NB4 (cell line): ENCODE data around the gene YAF2.
A peak's percentile ranks its signal among the peaks of the same experiment; 100 is the strongest.

Experiments used
- DNase-seq: peaks from one replicate; pipeline ENCODE4 v3.0.0; 2010; ENCODE audit warnings: low read depth
- H3K4me3 ChIP-seq: one replicate; pipeline ENCODE4 v1.5.1; 2011; ENCODE audit warnings: mild to moderate bottlenecking, low read depth, low read length, moderate library complexity
- CTCF ChIP-seq: IDR thresholded peaks from one replicate; pipeline ENCODE4 v1.5.1; 2012; ENCODE audit warnings: low read depth, low read length
- MAX ChIP-seq: IDR thresholded peaks from 2 replicates; pipeline ENCODE4 v1.6.1; 2011; ENCODE audit warnings: low read depth, low read length
- MYC ChIP-seq: IDR thresholded peaks from 2 replicates; pipeline ENCODE4 v1.6.1; 2011; ENCODE audit warnings: low read depth, low read length
- POLR2A ChIP-seq: IDR thresholded peaks from 2 replicates; pipeline ENCODE4 v1.6.1; 2011; ENCODE audit warnings: mild to moderate bottlenecking; ENCODE audit not compliant: insufficient read length; ENCODE audit errors: extremely low read depth

YAF2 gene

DNA sequence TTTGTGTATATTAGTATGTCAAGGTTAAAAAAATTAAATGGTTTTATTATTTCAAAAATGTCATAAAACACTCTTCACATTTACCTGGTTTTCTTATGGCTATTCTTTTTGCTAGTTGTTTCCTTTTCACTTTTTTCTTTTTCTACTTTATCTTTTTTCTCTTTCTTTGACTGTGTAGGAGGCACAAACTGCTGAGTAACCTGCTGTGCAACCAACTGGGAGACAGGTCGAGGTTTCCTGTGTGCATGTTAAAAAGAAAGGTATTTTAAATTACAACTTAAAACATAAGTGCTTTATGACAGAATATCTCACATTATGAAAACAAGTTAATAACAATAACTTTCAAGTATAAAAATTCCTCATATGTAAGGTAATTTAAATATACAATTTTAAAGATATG lies 76.5 kb downstream of the YAF2 start:
- TF ChIP-seq CTCF (no peak), MAX (no peak), MYC (no peak), POLR2A (no peak)

GRCh38 chr12:42156232-42156631 lies 81.8 kb downstream of the YAF2 start:
- DNase-seq = no peak
- TF ChIP-seq MAX = no peak
- TF ChIP-seq CTCF = no peak
- TF ChIP-seq POLR2A = no peak
- TF ChIP-seq MYC = no peak
- no peak overlapping the region for H3K4me3 ChIP-seq

More for the DNA sequence above, 76.5 kb downstream of the YAF2 start:
- DNase-seq = no peak
- H3K4me3 ChIP-seq = no peak overlapping the region

- TF ChIP-seq POLR2A (no peak), CTCF (no peak), MAX (no peak), MYC (no peak)
- peak; percentile 52 for DNase-seq
- peak overlapping the region; percentile 54 for H3K4me3 ChIP-seq
These were observed 92.4 kb downstream of the YAF2 start for GRCh38 chr12:42145552-42146215.

- no peak for DNase-seq
- H3K4me3 ChIP-seq = peak overlapping the region; percentile 54
- no peak for TF ChIP-seq MYC
- no peak for TF ChIP-seq MAX
- TF ChIP-seq POLR2A = no peak
- TF ChIP-seq CTCF = no peak
These were observed 92.9 kb downstream of the YAF2 start for GRCh38 chr12:42145197-42145549.

DNA sequence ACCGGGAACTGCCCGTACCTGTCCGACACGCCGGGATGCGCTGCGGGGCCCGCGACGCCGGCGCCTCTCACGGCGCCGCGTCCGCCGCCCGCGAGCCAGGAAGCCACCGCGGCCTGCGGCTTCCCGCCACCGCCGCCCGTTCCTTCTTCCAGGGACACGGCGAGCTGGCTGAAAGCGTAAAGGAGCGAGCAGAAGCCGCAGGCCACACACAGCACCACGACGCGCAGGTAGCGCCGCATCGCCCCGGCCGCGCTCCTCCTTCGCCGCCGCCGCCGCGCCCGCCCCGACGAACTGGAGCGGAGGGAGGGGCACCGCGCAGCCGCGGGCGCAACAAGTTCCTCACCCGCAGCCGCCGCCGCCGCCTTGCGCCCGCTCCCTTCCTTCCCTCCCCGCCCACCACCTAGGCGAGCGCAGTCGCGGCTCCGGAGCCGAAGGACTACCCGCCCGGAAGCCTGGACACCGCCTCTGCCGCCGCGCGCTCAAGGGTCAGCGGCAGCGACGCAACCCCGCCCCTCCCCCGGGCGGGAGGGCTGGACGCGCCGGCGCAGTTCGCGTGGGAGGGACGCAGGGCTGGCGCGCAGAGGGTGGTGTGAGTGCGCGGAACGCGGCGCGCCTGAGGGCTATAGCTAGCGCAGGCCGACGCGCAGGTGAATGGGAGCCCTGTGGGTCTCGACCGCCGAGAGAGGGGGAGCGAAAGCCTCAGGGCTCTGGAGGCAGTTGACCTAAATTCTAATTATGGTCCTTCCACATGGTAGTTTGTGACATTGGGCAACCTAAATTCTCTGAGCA lies 93.4 kb downstream of the YAF2 start, which contains the start of gene GXYLT1:
Gene GXYLT1 (minus strand): TSS at position 467 of the 789 bp plus-strand sequence. CDS start 228 bp downstream, at position 239.
- peak within 1 kb of the TSS; percentile 88 for H3K4me3 ChIP-seq
- peak; percentile 74 for TF ChIP-seq MYC
- peak; percentile 93 for TF ChIP-seq POLR2A
- peak; percentile 81 for TF ChIP-seq MAX
- TF ChIP-seq CTCF = no peak
- peak; percentile 98 for DNase-seq
